HL-60 (cell line): ENCODE data around the gene GPR39.

Experiments
- GABPA ChIP-seq: IDR thresholded peaks from 2 replicates; pipeline ENCODE4 v1.6.1; 2012; ENCODE audit warnings: low read depth
- TF ChIP-seq, protein P1 (sequence below): IDR thresholded peaks from one replicate; pipeline ENCODE4 v1.5.1; 2011; ENCODE audit warnings: low read length, control low read depth, inconsistent platforms; ENCODE audit not compliant: insufficient read depth
- TF ChIP-seq, protein P2 (sequence below): IDR thresholded peaks from 2 replicates; pipeline ENCODE4 v1.6.1; 2012; ENCODE audit warnings: low read depth; ENCODE audit not compliant: insufficient replicate concordance

DNA sequence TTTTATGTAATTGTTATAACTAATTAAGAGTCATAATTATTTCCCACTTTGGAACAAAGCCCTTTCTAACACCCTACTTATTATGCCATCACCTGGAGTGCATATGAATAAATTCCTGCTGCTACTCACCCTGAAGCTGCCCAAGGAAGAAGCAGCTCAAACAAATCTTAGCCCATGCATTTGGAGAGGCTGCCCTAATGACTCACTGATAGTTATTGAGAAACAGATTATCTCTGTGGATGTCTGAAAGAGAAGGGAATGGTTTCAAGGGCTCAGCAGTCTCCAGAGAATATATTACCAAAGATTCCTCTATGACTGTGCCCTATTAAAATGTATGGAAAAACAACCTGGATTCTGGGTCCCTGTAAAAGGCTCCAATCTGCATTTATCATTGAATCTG, 81.0 kb downstream of the GPR39 start:
- TF ChIP-seq, protein P1, sequence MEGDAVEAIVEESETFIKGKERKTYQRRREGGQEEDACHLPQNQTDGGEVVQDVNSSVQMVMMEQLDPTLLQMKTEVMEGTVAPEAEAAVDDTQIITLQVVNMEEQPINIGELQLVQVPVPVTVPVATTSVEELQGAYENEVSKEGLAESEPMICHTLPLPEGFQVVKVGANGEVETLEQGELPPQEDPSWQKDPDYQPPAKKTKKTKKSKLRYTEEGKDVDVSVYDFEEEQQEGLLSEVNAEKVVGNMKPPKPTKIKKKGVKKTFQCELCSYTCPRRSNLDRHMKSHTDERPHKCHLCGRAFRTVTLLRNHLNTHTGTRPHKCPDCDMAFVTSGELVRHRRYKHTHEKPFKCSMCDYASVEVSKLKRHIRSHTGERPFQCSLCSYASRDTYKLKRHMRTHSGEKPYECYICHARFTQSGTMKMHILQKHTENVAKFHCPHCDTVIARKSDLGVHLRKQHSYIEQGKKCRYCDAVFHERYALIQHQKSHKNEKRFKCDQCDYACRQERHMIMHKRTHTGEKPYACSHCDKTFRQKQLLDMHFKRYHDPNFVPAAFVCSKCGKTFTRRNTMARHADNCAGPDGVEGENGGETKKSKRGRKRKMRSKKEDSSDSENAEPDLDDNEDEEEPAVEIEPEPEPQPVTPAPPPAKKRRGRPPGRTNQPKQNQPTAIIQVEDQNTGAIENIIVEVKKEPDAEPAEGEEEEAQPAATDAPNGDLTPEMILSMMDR: no peak
- TF ChIP-seq, protein P2, sequence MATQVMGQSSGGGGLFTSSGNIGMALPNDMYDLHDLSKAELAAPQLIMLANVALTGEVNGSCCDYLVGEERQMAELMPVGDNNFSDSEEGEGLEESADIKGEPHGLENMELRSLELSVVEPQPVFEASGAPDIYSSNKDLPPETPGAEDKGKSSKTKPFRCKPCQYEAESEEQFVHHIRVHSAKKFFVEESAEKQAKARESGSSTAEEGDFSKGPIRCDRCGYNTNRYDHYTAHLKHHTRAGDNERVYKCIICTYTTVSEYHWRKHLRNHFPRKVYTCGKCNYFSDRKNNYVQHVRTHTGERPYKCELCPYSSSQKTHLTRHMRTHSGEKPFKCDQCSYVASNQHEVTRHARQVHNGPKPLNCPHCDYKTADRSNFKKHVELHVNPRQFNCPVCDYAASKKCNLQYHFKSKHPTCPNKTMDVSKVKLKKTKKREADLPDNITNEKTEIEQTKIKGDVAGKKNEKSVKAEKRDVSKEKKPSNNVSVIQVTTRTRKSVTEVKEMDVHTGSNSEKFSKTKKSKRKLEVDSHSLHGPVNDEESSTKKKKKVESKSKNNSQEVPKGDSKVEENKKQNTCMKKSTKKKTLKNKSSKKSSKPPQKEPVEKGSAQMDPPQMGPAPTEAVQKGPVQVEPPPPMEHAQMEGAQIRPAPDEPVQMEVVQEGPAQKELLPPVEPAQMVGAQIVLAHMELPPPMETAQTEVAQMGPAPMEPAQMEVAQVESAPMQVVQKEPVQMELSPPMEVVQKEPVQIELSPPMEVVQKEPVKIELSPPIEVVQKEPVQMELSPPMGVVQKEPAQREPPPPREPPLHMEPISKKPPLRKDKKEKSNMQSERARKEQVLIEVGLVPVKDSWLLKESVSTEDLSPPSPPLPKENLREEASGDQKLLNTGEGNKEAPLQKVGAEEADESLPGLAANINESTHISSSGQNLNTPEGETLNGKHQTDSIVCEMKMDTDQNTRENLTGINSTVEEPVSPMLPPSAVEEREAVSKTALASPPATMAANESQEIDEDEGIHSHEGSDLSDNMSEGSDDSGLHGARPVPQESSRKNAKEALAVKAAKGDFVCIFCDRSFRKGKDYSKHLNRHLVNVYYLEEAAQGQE: no peak
- TF ChIP-seq GABPA: no peak
